Ammon's horn (tissue), 1 donor: ENCODE results near the gene CRPPA.
"Not testable (repeated sequence)": the region's sequence is repeated elsewhere in the genome, so short reads cannot be mapped to it uniquely, and the experiment has no call there.

Experiments
- DNase-seq: peaks from one replicate; pipeline ENCODE4 v3.0.0-alpha.2; 2016; ENCODE audit warnings: low spot score

CRPPA gene

DNA sequence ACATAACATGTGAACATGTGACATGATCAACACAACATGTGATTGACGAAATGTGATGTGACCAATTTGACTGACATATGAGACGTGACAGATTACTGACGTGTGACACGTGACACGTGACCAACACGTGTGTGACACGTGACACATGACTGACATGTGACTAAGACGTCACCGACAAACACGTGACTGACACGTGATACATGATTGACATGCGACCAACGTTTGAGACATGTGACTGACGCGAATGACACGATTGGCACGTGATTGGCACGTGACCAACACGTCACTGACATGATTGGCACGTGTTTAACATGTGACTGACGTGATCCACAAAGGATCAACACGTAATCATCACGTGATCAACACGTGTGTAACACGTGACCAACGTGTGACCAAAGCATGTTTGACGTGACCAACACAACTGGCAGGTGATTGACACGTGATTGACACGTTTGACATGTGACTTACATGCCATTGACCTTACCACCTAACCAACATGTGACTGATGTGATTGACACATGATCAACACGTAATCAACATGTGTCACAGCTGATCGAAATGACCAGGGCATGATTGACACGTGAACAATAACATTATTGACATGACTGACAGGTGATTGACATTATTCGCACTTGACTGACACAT lies 23.7 kb downstream of the CRPPA start:
- no peak for DNase-seq

DNA sequence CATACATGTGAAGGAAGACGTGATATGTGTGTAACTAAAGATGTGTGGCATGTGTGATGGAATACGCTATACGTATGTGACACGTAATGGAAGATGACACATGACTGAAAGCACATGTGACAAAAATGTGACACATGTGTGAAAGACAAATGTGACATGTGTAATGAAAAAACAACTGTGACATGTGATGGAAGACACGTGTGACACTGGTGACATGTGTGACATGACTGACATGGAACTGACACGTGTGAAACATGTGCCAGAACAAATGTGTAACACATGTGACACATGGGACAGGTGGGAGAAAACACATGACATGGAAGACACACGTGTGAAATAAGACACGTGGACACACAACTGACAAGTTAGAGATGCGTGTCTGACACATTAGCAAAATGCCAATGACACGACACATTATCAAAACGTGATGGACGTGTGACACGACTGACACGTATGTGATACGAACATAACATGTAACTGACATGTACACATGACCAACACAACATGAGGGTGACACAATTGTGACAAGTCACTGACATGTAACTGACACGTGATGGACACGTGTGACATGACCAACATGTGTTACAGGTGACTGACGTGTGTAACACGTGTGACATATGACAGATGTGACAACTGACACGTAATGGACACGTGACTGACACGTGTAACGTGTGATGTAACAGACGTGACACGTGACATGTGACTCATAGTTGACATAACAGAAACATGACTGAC lies 24.4 kb downstream of the CRPPA start:
- no peak for DNase-seq

DNA sequence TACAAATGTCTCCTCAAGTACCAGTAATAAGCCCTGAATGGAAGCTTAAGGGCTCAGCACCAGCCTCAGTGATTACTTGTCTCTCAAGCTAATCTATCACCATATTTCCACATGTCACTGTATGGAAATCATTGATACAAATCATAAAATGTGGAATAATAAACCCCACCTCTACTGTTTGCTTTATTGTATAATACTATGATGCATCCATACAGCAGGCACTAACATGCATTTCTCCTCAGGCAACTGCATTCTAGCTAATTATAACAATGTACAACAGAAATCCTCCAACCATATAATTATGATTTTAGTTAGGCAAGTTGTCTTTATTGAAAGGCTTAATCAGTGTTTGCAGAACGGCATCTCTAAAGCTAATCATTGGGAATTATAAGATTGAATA lies 26.2 kb downstream of the CRPPA start:
- no peak for DNase-seq

DNA sequence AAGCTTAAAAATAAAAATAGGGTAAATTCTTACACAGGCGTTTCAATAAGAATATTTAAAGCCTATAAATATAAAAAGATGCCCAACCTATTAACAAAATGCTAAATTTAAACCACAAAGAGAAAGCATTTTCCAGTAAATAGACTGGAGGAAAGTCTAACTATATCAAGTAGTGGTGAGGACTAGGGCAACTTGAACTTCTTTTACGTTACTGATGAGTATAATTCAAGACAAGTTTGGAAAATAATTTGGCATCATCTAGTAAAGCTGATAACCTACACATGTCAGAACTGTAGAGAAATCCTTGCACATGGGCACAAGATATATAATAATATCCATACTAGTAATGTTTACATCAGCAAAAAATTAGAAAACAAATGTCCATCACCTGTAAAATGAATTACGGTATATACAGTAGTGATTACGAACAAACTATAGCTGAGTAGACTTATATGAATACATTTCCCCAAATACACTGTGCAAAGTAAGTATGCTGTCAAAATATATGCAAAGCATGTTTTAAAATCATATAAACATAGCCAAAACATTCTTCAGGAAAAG lies 27.4 kb downstream of the CRPPA start:
- DNase-seq, result no peak

DNA sequence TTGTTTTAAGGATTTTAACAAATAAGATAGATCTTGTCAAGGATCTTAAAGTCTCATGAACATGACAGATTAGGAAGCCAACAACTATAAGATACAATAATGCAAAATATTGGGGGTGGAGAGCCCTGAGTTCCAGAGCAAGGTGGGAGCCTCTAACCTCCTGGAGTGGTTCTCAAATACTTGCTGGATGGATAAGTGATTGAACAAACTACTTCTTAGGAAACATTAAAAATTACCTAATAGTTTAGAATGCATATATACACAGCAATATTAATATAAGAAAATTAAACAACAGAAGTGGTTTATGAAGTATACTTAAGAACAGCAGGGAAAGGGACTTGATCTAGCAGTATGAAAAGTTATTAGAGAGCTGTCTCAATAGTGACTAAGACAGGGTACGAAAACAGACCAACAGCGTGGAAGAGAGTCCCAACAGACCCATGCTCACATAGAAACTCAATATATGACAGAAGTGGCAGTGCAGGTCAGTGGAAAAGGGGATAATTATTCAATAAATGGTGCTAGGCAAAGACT lies 28.3 kb downstream of the CRPPA start:
- DNase-seq, result no peak

DNA sequence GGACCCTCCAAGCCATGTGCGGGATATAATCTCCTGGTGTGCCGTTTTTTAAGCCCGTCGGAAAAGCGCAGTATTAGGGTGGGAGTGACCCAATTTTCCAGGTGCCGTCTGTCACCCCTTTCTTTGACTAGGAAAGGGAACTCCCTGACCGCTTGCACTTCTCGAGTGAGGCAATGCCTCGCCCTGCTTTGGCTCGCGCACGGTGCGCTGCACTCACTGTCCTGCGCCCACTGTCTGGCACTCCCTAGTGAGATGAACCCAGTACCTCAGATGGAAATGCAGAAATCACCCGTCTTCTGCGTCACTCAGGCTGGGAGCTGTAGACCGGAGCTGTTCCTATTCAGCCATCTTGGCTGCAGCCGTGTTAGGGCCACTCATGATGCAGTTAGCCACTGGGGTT lies 37.6 kb downstream of the CRPPA start:
- DNase-seq, result not testable (repeated sequence)

DNA sequence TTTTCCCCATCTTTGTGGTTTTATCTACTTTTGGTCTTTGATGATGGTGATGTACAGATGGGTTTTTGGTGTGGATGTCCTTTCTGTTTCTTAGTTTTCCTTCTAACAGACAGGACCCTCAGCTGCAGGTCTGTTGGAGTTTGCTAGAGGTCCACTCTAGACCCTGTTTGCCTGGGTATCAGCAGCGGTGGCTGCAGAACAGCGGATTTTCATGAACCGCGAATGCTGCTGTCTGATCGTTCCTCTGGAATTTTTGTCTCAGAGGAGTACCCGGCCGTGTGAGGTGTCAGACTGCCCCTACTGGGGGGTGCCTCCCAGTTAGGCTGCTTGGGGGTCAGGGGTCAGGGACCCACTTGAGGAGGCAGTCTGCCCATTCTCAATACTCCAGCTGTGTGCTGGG lies 38.2 kb downstream of the CRPPA start:
- not testable (repeated sequence) for DNase-seq
